Measurements from ENCODE around the gene GOLGA1.

The GOLGA1 gene

GRCh38 chr9:124877021-124877782 lies 63.7 kb downstream of the GOLGA1 start:
- DNase-seq (ENCODE audit: insufficient read length, low spot score) (no peak), FAIRE-seq (no peak)
- TF ChIP-seq CTCF (IDR thresholded peaks at IDR 0.05; ENCODE audit: insufficient read depth, missing control alignments) = no peak

- DNase-seq (ENCODE audit: insufficient read length, low spot score) (no peak), FAIRE-seq (no peak)
- no peak for TF ChIP-seq CTCF (IDR thresholded peaks at IDR 0.05; ENCODE audit: insufficient read depth, missing control alignments)
Measured at GRCh38 chr9:124875501-124875900, 65.4 kb downstream of the GOLGA1 start.

- FAIRE-seq = no peak
- no peak for TF ChIP-seq CTCF (IDR thresholded peaks at IDR 0.05; ENCODE audit: insufficient read depth, missing control alignments)
- no peak for DNase-seq (ENCODE audit: insufficient read length, low spot score)
Measured at GRCh38 chr9:124873664-124874063, 67.2 kb downstream of the GOLGA1 start.

- no peak for TF ChIP-seq CTCF (IDR thresholded peaks at IDR 0.05; ENCODE audit: insufficient read depth, missing control alignments)
- DNase-seq (ENCODE audit: insufficient read length, low spot score) = no peak
- FAIRE-seq = no peak
Measured at GRCh38 chr9:124871156-124871561, 69.7 kb downstream of the GOLGA1 start.

GRCh38 chr9:124870723-124871122 lies 70.2 kb downstream of the GOLGA1 start:
- FAIRE-seq (no peak), DNase-seq (ENCODE audit: insufficient read length, low spot score) (no peak)

GRCh38 chr9:124869986-124870560 lies 70.8 kb downstream of the GOLGA1 start:
- no peak for TF ChIP-seq CTCF (IDR thresholded peaks at IDR 0.05; ENCODE audit: insufficient read depth, missing control alignments)
- DNase-seq (ENCODE audit: insufficient read length, low spot score) (no peak), FAIRE-seq (no peak)

More at GRCh38 chr9:124870723-124871122, 70.2 kb downstream of the GOLGA1 start:
- no peak for TF ChIP-seq CTCF (IDR thresholded peaks at IDR 0.05; ENCODE audit: insufficient read depth, missing control alignments)

- TF ChIP-seq CTCF (IDR thresholded peaks at IDR 0.05; ENCODE audit: insufficient read depth, missing control alignments) = no peak
- FAIRE-seq (no peak), DNase-seq (ENCODE audit: insufficient read length, low spot score) (no peak)
Measured at GRCh38 chr9:124869466-124869985, 71.4 kb downstream of the GOLGA1 start.
